Measurements from ENCODE around the gene SRRT. TPM values are rescaled to one million over a fixed set of nuclear protein-coding genes. Genes with fewer than 3 reads are reported as not detected.
"Not testable (repeated sequence)": the region's sequence is repeated elsewhere in the genome, so short reads cannot be mapped to it uniquely, and the experiment has no call there.

Gene SRRT
- total and polyA plus RNA-seq, 2 donors (not counting 3 experiments of a cell fraction or from before 2014, with no cell fraction given) = 58.6 to 199 TPM

GRCh38 chr7:100914879-100915447 lies 40.1 kb downstream of the SRRT start:
- intact Hi-C loops (cut with micrococcal nuclease) = no loop called here
- POLR2A ChIA-PET = no interaction called here
- no peak overlapping the region for H3K27ac ChIP-seq (ENCODE audit: insufficient read depth, low read depth, low read length)
- DNase-seq (ENCODE audit: low read depth, low spot score) (no peak), FAIRE-seq (no peak)
- no peak overlapping the region for H3K4me2 ChIP-seq (ENCODE audit: insufficient read depth, low read length)
- dilution Hi-C loops (cut with MboI; ENCODE audit: extremely low pct_ligation_motif_present, low sequenced_read_pairs) = no loop called here
- TF ChIP-seq MAX (IDR thresholded peaks at IDR 0.05; ENCODE audit: insufficient read depth, insufficient read length) = no peak
- TF ChIP-seq FOS (IDR thresholded peaks at IDR 0.05; ENCODE audit: borderline replicate concordance, insufficient read depth, low read length) = no peak
- no peak for TF ChIP-seq POLR2AphosphoS5 (IDR thresholded peaks at IDR 0.05; ENCODE audit: insufficient read depth, low read depth, low read length)
- no peaks in the 10 kb centered on the region for H3K9me1 ChIP-seq (replicated peaks; ENCODE audit: control insufficient read depth, extremely low read depth, insufficient read depth, low read length)
- BruUV-seq (replicated peaks) = no TSS peak
- no peaks in the 10 kb centered on the region for H3K4me1 ChIP-seq (ENCODE audit: control insufficient read depth, extremely low read depth, insufficient read depth, low read length)
- H3K9ac ChIP-seq (replicated peaks; ENCODE audit: extremely low read depth, insufficient read depth, low read length) = no peak overlapping the region
- no peaks in the 10 kb centered on the region for H4K20me1 ChIP-seq (replicated peaks; ENCODE audit: control insufficient read depth, extremely low read depth, insufficient read depth, low read length)
- CTCF ChIA-PET = no interaction called here
- no peak overlapping the region for H3K4me3 ChIP-seq (replicated peaks in 1 of 3; ENCODE audit: insufficient read depth in 1 of 3, low read depth in 1 of 3, low read length in 3 of 3)
- H3K79me2 ChIP-seq (ENCODE audit: control insufficient read depth, insufficient read depth, low read length) = no peaks in the 10 kb centered on the region
- no peaks in the 10 kb centered on the region for H3K36me3 ChIP-seq (ENCODE audit: control insufficient read depth in 2 of 2, extremely low read depth in 1 of 2, insufficient read depth in 2 of 2, low read length in 2 of 2)
- H2AFZ ChIP-seq (ENCODE audit: low read depth, low read length) = no peak overlapping the region
- no peaks in the 10 kb centered on the region for H3K27me3 ChIP-seq (ENCODE audit: control insufficient read depth in 2 of 2, insufficient read depth in 2 of 2, low read length in 2 of 2)
- H3K9me3 ChIP-seq (replicated peaks; ENCODE audit: control insufficient read depth, insufficient read depth, low read length) = no peaks in the 10 kb centered on the region

- BruUV-seq (replicated peaks); H3K9ac ChIP-seq (replicated peaks; ENCODE audit: extremely low read depth, insufficient read depth, low read length); DNase-seq (ENCODE audit: low read depth, low spot score); H3K36me3 ChIP-seq (ENCODE audit: control insufficient read depth in 2 of 2, extremely low read depth in 1 of 2, insufficient read depth in 2 of 2, low read length in 2 of 2); H3K79me2 ChIP-seq (ENCODE audit: control insufficient read depth, insufficient read depth, low read length); H3K27ac ChIP-seq (ENCODE audit: insufficient read depth, low read depth, low read length); H3K4me3 ChIP-seq (replicated peaks in 1 of 3; ENCODE audit: insufficient read depth in 1 of 3, low read depth in 1 of 3, low read length in 3 of 3); dilution Hi-C loops (cut with MboI; ENCODE audit: extremely low pct_ligation_motif_present, low sequenced_read_pairs); POLR2A ChIA-PET; H3K9me3 ChIP-seq (replicated peaks; ENCODE audit: control insufficient read depth, insufficient read depth, low read length); H4K20me1 ChIP-seq (replicated peaks; ENCODE audit: control insufficient read depth, extremely low read depth, insufficient read depth, low read length); H2AFZ ChIP-seq (ENCODE audit: low read depth, low read length); intact Hi-C loops (cut with micrococcal nuclease); FAIRE-seq; H3K9me1 ChIP-seq (replicated peaks; ENCODE audit: control insufficient read depth, extremely low read depth, insufficient read depth, low read length); H3K4me1 ChIP-seq (ENCODE audit: control insufficient read depth, extremely low read depth, insufficient read depth, low read length); CTCF ChIA-PET; H3K27me3 ChIP-seq (ENCODE audit: control insufficient read depth in 2 of 2, insufficient read depth in 2 of 2, low read length in 2 of 2); H3K4me2 ChIP-seq (ENCODE audit: insufficient read depth, low read length): not testable (repeated sequence)
Measured at GRCh38 chr7:100919335-100919734, 44.4 kb downstream of the SRRT start.

- CTCF ChIA-PET, POLR2A ChIA-PET: not testable (repeated sequence)
Measured at GRCh38 chr7:100919779-100920437, 45.0 kb downstream of the SRRT start.

More at GRCh38 chr7:100919779-100920437, 45.0 kb downstream of the SRRT start:
- BruUV-seq (replicated peaks); FAIRE-seq; H3K27me3 ChIP-seq (ENCODE audit: control insufficient read depth in 2 of 2, insufficient read depth in 2 of 2, low read length in 2 of 2); H3K9me1 ChIP-seq (replicated peaks; ENCODE audit: control insufficient read depth, extremely low read depth, insufficient read depth, low read length); H3K9ac ChIP-seq (replicated peaks; ENCODE audit: extremely low read depth, insufficient read depth, low read length); H3K36me3 ChIP-seq (ENCODE audit: control insufficient read depth in 2 of 2, extremely low read depth in 1 of 2, insufficient read depth in 2 of 2, low read length in 2 of 2); H3K79me2 ChIP-seq (ENCODE audit: control insufficient read depth, insufficient read depth, low read length); H3K4me1 ChIP-seq (ENCODE audit: control insufficient read depth, extremely low read depth, insufficient read depth, low read length); H2AFZ ChIP-seq (ENCODE audit: low read depth, low read length); intact Hi-C loops (cut with micrococcal nuclease); DNase-seq (ENCODE audit: low read depth, low spot score); H3K9me3 ChIP-seq (replicated peaks; ENCODE audit: control insufficient read depth, insufficient read depth, low read length); H3K27ac ChIP-seq (ENCODE audit: insufficient read depth, low read depth, low read length); H4K20me1 ChIP-seq (replicated peaks; ENCODE audit: control insufficient read depth, extremely low read depth, insufficient read depth, low read length); dilution Hi-C loops (cut with MboI; ENCODE audit: extremely low pct_ligation_motif_present, low sequenced_read_pairs); H3K4me3 ChIP-seq (replicated peaks in 1 of 3; ENCODE audit: insufficient read depth in 1 of 3, low read depth in 1 of 3, low read length in 3 of 3); H3K4me2 ChIP-seq (ENCODE audit: insufficient read depth, low read length): not testable (repeated sequence)
